Activated CD8-positive, alpha-beta memory T cell treated with anti-CD3 and anti-CD28 coated beads, Interleukin-2, amount 50 U/mL, for 1 hour (primary cell): Measurements from ENCODE around the gene RHPN2.
"Not testable (repeated sequence)": the region's sequence is repeated elsewhere in the genome, so short reads cannot be mapped to it uniquely, and the experiment has no call there.

Source experiments
- DNase-seq: peaks from one replicate; pipeline ENCODE4 v3.0.0-alpha.2; 2020; ENCODE audit errors: extremely low read depth

The RHPN2 gene

GRCh38 chr19:33064458-33064791 lies 263 bp downstream of the RHPN2 start:
- DNase-seq, result no peak

- DNase-seq, result no peak
Observed at GRCh38 chr19:33063753-33064457, 783 bp downstream of the RHPN2 start.

DNA sequence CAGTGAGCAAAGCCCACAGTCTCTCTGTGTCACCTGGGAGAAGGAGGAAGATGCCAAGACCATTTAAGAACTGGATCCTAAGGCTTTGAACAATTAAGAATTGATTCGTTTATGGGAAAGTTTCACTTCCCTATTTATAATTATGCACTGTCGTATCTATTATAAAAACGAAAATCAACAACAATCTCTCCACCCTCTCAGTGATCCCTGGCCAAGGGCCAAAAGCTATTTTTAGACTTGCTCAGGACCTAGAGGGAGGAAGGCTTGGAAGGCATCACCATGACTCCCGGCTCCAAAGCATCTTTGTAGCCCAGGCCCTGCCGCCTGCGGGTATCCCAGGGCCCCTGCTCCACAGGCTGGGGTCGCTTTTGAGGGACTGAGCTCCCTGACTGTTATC lies 1.3 kb downstream of the RHPN2 start:
- no peak for DNase-seq

GRCh38 chr19:33062902-33063301 lies 1.8 kb downstream of the RHPN2 start:
- DNase-seq, result no peak

DNA sequence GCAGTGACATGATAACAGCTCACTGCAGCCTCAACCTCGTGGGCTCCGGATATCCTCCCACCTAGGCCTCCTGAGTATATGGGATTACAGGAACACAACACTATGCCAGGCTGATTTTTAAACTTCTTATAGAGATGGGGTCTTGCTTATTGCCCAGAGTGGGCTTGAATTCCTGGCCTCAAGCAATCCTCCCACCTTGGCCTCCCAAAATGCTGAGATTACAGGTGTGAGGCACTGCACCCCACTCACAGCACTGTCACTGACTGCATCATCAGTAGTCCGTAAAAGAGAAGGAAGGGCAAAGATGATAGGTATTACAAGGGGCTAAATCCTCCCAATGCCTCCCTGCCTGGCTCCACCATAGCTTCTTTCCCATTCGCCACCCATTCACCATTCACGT lies 4.1 kb downstream of the RHPN2 start:
- DNase-seq, result no peak

DNA sequence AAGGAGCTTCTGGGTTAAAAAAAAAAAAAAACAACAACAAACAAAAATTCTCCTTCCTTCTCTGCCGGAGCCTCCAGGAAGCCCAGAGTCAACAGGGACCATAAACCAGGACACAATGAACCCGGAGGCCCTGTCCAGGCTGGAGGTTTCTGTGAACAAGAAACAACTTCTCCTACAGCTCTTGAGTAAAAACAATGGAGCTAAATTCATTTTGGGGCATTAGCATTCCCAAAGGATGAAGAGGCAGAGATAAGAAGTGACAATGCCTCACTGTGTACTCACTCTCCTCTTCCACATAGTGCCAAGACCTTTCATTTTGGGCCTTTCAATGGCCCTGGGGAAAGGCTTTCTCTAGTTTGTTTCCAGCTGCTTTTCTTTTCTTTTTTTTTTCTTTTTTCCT lies 9.0 kb downstream of the RHPN2 start:
- DNase-seq, result no peak

DNA sequence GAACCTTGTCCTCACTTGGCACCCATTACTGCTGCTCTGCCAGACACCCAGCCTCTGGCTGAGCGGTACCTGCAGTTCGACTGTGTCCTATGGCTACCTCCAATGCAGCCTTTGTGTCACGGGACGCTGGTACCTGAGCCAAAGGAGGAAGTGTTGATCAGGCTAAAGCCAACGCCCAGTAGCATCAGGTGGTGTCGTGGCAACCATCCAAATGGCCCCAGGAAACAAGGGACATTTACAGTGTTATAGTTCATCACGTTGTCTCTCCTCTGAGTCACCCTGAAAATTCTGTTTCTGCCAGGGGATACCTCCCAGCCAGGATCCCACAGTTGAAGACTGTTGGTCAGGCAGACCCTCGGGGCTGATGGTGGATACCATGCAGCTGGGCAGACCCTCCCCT lies 10.1 kb downstream of the RHPN2 start:
- DNase-seq, result no peak

- DNase-seq, result no peak
Observed at GRCh38 chr19:33052352-33052972, 12.2 kb downstream of the RHPN2 start.

DNA sequence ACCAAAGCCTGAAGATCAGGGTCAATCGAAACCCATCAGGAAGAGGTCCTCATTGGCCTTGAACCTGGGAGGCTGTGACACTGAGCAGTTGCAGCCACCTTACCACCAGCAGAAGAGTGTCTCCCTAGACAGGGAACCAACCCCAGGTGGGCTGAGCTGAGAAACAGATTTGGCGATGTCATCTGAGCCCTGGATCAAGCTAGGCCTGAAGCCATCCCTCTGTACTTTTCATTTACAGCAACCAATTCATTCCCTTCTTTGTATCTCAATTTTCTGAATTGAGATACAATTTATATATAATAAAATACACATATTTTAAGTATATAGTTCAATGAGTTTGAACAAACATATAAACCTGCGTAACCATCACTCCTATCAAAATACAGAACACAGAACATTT lies 14.6 kb downstream of the RHPN2 start:
- DNase-seq, result no peak

DNA sequence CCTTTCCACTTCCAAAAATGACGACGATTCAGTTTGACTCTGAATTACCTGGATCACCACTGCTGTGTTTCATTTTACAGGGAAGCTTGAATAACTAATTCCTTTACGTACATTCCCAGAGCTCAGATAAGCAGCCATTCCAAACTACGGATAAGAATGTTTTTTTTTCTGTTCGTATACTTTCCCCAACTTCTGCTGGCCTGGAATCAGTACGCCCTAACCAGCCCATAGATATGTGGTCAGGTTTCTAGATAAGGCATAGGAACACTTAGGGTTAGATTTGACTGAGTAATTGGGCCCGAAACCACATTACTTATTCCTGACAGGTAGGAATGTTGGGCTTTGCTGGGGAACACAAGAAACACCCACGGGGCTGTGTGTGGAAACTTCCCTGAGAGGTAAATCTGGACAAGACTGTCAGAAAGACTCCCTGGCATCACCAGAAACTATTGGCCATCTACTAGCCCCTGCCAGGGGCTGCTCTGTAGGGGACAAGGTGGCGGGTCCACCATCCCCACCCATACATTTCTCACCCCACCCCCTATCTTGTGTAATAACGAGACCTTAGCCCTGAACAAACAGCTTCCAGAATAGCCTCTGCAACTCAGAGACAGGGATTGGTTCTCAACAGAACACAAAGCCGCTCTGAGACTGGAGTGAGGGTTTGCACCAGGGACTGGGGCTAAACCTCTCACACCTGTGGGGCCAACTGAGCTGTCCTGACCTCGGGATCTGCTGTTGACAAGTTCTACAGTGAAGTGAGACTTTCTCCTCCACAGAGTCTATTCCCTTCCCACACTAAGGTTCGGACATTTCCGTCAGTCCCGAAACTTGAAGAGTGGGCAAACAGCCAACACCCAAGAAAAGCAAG lies 15.6 kb downstream of the RHPN2 start:
- no peak for DNase-seq

- DNase-seq, result no peak
Observed at GRCh38 chr19:33047422-33047821, 17.3 kb downstream of the RHPN2 start.

- not testable (repeated sequence) for DNase-seq
Observed at GRCh38 chr19:33041828-33042160, 22.9 kb downstream of the RHPN2 start.

- no peak for DNase-seq
Observed at GRCh38 chr19:33040994-33041827, 23.5 kb downstream of the RHPN2 start.

DNA sequence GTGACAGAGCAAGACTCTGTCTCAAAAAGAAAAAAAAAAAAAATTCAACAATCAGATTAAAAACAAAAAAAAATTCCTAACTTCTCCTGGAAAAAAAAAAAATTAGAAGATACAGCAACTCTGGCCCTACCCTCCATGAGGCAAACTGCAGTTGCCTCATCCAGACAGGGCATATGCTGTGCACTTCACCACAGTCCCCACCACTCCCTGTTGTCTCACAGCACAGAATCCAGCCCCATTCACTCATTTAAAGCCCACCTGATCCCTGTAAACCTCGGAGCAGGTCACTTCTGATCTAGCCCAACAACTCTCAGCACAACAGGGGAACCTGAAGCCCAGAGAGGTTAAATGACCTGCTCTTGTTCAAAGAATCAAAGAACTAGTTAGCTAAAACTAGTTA lies 24.9 kb downstream of the RHPN2 start:
- DNase-seq, result no peak

- no peak for DNase-seq
Observed at GRCh38 chr19:33039108-33039599, 25.5 kb downstream of the RHPN2 start.

DNA sequence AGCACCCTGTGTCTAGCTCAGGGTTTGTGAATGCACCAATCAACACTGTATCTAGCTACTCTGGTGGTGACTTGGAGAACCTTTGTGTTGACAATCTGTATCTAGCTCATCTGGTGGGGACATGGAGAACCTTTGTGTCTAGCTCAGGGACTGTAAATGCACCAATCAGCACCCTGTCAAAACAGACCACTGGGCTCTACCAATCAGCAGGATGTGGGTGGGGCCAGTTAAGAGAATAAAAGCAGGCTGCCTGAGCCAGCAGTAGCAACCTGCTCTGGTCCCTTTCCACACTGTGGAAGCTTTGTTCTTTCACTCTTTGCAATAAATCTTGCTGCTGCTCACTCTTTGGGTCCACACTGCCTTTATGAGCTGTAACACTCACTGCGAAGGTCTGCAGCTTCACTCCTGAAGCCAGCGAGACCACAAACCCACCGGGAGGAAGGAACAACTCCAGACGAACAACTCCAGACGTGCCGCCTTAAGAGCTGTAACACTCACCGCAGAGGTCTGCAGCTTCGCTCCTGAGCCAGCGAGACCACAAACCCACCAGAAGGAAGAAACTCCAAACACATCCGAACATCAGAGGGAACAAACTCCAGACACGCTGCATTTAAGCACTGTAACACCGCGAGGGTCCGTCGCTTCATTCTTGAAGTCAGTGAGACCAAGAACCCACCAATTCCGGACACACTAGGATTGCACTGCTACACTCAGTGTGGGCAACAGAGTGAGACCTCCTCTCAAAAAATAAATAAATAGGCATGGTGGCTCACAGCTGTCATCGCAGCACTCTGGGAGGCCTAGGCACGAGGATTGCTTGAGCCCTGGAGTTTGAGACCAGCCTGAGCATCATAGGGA lies 27.3 kb downstream of the RHPN2 start:
- DNase-seq, result not testable (repeated sequence)

- DNase-seq, result not testable (repeated sequence)
Observed at GRCh38 chr19:33036370-33037167, 28.1 kb downstream of the RHPN2 start.

DNA sequence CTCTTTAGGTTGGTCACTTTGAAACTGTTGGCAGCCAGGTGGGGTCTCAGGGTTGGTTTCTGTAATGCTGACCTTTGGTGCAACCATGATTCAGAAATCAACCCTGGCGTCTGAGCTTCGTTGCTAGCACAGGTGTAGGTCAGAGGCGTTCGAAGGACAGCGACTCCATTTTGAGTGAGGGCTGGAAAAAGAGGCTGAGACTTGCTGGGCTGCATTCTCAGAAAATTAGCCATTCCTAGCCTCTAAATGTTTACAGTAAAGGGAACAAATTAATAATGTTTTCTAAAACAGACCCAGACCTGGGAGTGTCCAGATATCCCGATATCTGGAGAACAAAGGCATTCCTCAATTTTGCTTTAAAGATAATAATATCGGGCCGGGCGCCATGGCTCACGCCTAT lies 29.2 kb downstream of the RHPN2 start:
- DNase-seq, result no peak

DNA sequence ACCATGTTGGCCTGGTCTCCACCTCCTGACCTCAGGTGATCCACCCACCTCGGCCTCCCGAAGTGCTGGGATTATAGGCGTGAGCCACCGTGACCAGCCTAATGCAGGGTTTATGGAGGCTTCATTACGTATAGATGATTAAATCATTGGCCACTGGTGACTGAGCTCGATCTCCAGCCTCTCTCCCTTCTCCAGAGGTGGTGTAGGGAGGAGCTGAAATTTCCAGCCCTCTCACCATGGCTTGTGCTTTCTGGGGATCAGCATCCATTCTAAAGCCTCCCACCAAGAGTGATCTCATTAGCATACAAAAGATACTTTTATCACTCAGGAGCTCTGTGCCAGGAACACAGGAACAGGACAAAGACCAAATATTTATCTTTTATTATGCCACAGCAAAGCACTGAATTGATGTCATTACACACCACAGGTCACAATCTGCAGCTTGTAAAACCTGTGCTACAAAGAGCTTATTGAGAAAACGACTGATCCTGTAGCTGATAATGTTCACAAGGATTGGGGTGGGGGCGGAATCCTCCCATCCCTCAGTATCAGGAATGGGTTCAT lies 32.4 kb downstream of the RHPN2 start:
- no peak for DNase-seq
